Stimulated activated CD8-positive, alpha-beta memory T cell treated with anti-CD3 and anti-CD28 coated beads, Interleukin-4, amount 100 ng/mL, for 1 hour (primary cell): ENCODE data around the gene RAPGEF2.
"Not testable (repeated sequence)": the region's sequence is repeated elsewhere in the genome, so short reads cannot be mapped to it uniquely, and the experiment has no call there.

Source experiments
- DNase-seq, 2 donors: peaks; one replicate each; pipeline ENCODE4 v3.0.0-alpha.2; 2020; ENCODE audit warnings: low read depth in 2 of 2, low spot score in 1 of 2

RAPGEF2 gene

DNA sequence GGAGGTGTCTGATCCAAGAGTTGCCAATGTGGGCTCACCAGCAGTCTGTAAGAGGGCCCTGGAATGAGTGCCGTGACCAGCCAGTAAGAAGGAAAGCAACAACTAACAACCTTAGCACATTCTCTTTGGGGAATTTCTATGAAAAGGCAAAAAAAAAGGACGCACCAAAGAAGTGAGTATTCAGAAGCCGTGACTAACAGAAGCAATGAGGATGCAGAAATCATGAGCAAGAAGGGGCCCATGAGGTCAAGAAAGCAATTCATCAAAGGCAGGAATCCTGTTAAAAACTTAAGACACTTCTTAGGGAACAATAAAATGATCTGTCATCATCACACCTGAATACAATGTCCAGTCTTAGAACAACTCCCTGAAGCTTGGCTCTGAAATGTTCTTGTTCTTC is 260.5 kb downstream of the RAPGEF2 start:
- no peak for DNase-seq

DNA sequence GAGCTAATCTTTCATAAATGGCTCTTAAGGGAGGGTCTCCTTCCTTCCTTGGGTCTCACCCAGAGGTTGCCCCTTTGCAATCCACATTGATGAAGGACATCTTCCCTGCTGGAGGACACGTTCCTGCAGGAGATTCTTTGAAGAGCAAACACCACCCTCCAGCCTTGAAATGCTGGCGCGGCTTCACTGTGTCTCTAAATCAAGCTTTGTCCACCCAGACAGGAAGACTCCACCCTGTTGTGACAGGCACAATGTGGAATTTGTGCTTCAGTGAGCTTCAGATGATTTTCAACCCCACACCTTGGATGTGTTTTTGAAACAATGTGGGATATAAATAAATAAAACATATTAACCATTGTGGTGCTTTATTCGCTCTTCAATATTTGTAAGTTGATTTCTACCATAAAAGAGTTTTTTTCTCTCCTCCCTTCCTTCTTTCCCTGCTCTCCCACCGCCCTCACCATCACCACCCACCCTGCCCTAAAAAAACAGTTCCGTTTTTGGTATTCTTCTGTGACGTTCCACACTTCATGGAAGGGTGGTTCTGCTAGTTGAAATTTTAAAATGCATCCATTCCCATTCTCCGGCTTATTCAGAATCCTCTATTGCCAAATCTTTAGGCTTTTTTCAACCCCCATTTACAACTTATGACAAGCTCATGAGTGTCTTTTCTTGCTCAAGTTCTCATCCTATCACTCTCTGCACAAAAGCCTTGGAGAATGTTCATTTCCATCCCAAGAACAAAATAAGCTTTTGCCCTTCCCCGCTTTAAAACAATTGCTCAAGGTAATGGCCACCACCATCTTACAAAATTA is 264.3 kb downstream of the RAPGEF2 start:
- DNase-seq: no peak

DNA sequence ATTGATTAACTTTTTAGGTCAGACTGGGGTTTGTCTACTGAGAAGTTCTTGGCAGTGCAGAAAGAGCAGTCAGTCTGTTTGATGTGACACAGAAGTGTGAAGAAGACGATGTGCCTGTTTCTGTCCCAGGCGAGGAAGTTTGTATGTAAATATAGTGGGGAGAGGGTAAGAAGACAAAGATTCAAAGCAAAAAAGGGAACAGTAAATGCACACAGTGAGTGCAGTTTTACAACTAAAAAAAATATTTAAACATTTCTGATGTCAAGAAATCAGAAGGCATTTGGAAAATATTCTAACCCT is 264.9 kb downstream of the RAPGEF2 start:
- DNase-seq: no peak

- DNase-seq: no peak
Measured at GRCh38 chr4:159368320-159368719, 265.4 kb downstream of the RAPGEF2 start.

DNA sequence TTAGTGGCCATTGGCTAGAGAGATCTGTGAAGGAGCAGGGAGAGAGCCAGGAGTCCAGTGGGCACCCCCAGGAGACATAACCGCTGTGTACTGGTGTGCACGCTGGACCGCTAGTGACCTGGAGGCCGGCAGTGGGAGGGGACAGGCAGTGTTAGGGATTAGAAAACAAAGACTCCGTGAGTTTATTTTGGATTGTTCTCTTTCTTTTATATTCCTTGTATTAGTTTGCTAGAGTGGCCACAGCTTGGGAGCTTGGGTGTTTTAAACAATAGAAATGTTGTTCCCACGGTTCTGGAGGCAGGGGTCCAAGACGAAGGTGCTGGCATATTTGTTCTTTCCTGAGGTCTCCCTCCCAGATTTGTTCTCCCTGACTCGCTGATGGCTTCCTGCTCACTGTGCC is 266.4 kb downstream of the RAPGEF2 start:
- no peak for DNase-seq

DNA sequence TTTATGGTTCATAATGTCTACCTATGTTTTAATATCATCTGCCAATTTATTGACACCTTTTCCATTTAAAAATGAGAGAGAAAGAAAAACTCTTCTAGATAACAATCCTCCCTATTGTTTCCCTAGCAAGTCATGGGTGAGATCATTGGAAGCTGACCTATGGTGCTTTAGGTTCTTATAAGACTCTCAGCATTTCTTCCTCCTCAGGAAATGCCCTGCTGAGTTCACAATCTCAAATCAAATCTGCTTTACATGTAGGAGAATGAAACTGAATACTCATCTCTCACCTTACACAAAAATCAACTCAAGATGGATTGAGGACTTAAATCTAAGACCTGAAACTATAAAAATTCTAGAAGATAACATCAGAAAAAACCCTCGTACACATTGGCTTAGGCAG is 267.4 kb downstream of the RAPGEF2 start:
- no peak for DNase-seq

- no peak for DNase-seq
Measured at GRCh38 chr4:159374749-159375530, 272.1 kb downstream of the RAPGEF2 start.

DNA sequence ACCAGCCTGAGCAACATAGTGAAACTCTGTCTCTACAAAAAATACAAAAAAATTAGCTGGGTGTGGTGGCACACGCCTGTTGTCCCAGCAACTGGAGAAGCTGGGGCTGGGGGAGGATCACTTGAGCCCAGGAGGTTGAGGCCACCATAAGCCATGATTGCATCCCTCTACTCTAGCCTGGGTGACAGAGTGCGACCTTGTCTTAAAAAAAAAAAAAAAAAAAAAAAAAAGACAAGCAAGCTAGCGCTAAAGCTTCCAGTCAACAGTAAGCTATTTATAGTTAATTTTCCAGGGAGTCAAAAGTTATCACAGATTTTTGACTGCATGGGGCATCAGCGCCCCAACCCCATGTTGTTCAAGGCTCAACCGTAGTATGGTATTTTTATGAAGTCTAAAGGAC is 273.4 kb downstream of the RAPGEF2 start:
- no peak for DNase-seq

DNA sequence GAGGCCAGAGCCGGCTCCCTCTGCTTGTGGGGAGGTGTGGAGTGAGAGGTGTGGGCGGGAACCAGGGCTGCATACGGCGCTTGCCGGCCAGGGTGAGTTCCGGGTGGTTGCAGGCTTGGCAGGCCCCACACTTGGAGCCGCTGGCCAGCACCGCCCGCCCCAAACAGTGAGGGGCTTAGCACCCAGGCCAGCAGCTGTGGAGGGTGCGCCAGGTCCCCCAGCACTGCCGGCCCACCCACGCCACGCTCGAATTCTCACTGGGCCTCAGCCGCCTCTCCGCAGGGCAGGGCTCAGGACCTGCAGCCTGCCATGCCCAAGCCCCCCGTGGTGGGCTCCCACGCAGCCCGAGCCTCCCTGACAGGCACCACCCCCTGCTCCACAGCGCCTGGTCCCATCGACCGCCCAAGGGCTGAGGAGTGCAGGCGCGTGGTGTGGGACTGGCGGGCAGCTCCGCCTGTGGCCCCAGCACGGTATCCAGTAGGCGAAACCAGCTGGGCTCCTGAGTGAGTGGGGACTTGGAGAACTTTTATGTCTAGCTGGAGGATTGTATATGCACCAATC is 275.3 kb downstream of the RAPGEF2 start:
- no peak for DNase-seq

DNA sequence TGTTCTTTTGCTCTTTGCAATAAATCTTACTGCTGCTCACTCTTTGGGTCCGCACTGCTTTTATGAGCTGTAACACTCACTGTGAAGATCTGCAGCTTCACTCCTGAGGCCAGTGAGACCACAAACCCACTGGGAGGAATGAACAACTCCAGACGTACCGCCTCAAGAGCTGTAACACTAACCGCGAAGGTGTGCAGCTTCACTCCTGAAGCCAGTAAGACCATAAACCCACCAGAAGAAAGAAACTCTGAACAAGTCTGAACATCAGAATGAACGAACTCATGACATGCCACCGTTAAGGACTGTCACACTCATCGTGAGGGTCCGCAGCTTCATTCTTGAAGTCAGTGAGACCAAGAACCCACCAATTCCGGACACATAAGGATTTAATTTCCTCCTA is 276.2 kb downstream of the RAPGEF2 start:
- not testable (repeated sequence) for DNase-seq

DNA sequence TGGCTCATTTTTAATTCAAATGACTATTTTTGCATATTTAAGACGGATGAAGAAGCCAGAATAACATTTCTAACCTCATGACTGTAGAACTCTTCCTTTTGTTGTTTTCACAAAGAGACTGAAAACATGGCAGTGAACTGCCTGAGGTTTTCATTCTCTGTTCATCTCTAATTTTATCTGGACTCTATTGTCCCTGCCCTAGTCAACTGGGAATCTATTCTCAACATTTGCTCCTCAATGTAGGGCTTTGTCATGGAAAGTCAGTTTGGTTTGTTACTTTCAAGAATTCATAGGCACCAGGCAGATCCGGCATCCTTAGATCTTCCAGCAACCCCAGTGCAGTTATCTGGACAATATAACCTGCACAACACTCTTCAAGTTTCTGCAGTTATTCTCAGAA is 277.0 kb downstream of the RAPGEF2 start:
- no peak for DNase-seq

- DNase-seq: no peak
Measured at GRCh38 chr4:159382856-159383561, 280.1 kb downstream of the RAPGEF2 start.

DNA sequence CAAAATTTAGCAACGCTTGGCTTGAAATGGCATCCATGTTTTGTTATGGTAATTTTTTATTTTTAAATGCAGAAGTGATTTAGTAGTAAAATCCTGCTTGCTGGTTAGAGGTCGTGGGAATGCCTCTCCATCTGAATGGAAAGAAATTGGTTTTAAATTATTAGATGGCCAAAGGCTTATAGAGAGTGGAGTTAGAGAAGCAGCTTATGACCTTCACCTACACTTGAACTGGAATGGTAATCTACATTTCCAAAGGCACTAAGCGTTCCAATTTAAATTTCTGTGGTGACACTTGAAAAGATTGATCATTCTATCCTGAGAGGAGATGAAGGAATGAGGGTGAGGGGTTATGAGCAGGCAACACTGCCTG is 280.7 kb downstream of the RAPGEF2 start:
- no peak for DNase-seq

DNA sequence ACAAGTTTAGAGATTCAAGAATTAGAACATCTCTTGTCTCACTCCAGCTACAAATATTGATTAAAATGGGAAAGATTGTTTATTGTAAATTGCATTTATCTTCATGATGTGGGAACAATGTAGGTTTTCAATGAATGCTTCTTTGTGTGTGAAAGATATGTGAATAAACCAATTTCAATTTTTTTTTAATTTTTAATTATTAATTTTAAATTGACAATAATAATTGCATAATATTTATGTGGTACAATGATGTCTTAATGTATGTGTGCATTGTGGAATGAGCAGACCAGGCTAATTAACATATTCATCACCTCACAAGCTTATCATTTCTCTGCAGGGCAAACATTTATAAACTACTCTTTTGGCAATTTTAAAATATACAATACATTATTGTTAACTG is 281.1 kb downstream of the RAPGEF2 start:
- DNase-seq: no peak

DNA sequence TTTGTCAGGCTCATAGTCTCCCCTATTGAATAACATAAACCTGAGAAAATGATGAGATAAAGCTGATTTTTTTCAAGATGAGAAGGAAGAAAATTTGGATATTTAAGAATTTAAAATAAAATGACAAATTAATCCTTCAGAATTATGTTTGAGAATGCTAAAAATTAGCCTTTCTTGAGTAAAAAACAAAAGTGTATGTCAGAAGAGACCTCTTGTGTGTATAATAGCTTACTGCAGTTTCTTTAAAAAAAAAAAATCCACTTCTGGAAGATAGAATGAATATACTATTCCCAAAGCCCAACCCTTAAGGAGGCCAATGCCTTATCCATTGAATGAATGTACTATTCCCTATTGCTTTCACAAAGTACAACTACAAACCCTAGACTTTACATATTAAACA is 281.8 kb downstream of the RAPGEF2 start:
- DNase-seq: no peak

GRCh38 chr4:159386620-159387019 is 283.7 kb downstream of the RAPGEF2 start:
- no peak for DNase-seq

GRCh38 chr4:159389756-159390155 is 286.9 kb downstream of the RAPGEF2 start:
- DNase-seq: no peak

- no peak for DNase-seq
Measured at GRCh38 chr4:159390648-159391047, 287.8 kb downstream of the RAPGEF2 start.

DNA sequence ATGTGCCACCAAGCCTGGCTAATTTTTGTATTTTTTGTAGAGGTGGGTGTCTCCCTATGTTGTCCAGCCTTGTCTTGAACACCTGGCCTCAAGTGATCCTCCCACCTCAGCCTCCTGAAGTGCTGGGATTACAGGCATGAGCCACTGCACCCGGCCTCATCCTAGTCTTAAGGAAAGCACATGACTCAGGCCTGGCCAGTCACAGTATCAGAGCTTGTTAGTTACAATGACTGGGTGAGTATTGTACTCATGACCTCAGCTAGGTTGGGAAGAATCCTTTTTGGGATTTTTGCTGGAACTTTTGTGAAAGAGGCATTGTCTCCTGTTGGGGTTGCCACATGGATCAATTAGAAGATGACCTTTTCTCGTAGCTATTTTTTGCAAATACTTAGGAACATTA is 292.8 kb downstream of the RAPGEF2 start:
- DNase-seq: no peak

- no peak for DNase-seq
Measured at GRCh38 chr4:159396151-159396550, 293.3 kb downstream of the RAPGEF2 start.

GRCh38 chr4:159398236-159398638 is 295.4 kb downstream of the RAPGEF2 start:
- no peak for DNase-seq
